Naive thymus-derived CD4-positive, alpha-beta T cell (primary cell): ENCODE data around the gene OR5B12. TPM values are rescaled to one million over a fixed set of nuclear protein-coding genes. Genes with fewer than 3 reads are reported as not detected.

Experiments used
- ATAC-seq: fragments of 150-1000 bp; cut with Tn5 transposase; 2 replicates; pipeline ENCODE4 v1.10.0; 2021; ENCODE audit warnings: mild to moderate bottlenecking, moderate library complexity
- CTCF ChIA-PET: fragments of 350-600 bp; sonication (Branson Sonifier 250); formaldehyde crosslinking; loops from one replicate; lab custom pipeline; 2021; ENCODE audit warnings: antibody characterized with exemption; lab: Charles Lee
- POLR2A ChIA-PET: fragments of 350-600 bp; sonication (Branson Sonifier 250); formaldehyde crosslinking; loops from one replicate; lab custom pipeline; 2021; ENCODE audit warnings: antibody characterized with exemption, inconsistent platforms; lab: Charles Lee
- DNase-seq, 9 donors: peaks; one replicate each; pipeline versions ENCODE4 v3.0.0 to v3.0.0-alpha.2; 2020 to 2022; ENCODE audit warnings: mixed read lengths in 1 of 9
- H3K27ac ChIP-seq: one replicate; pipeline ENCODE4 v1.7.0; 2013; ENCODE audit warnings: mild to moderate bottlenecking, low read depth, low read length, moderate library complexity
- H3K27me3 ChIP-seq, 2 donors: one replicate each; pipeline ENCODE4 v1.7.0; 2013; ENCODE audit warnings: low read length in 2 of 2, mild to moderate bottlenecking in 2 of 2, moderate library complexity in 2 of 2; ENCODE audit not compliant: control insufficient read depth in 2 of 2, insufficient read depth in 2 of 2
- H3K36me3 ChIP-seq, 3 experiments: 1 replicate in 2 of 3; 2 replicates in 1 of 3; pipeline ENCODE4 v1.7.0; 2013; ENCODE audit warnings: low read length in 3 of 3, mild to moderate bottlenecking in 3 of 3, moderate library complexity in 1 of 3; ENCODE audit not compliant: insufficient read depth in 3 of 3, control insufficient read depth in 2 of 3
- H3K4me1 ChIP-seq, 2 donors: one replicate each; pipeline ENCODE4 v1.7.0; 2013; ENCODE audit warnings: low read length in 2 of 2, mild to moderate bottlenecking in 2 of 2, moderate library complexity in 1 of 2; ENCODE audit not compliant: control insufficient read depth in 2 of 2, insufficient read depth in 2 of 2
- H3K4me3 ChIP-seq: 2 replicates; pipeline ENCODE4 v1.7.0; 2013; ENCODE audit warnings: mild to moderate bottlenecking, low read length
- H3K9me3 ChIP-seq, 3 experiments: 1 replicate in 2 of 3; 2 replicates in 1 of 3; pipeline ENCODE4 v1.7.0; 2013; ENCODE audit warnings: low read length in 3 of 3; ENCODE audit not compliant: control insufficient read depth in 2 of 3
- H3K27ac Mint-ChIP-seq, 9 donors: one replicate each; pipeline ENCODE4 v1.8.0; 2020 to 2022; ENCODE audit warnings: mixed read lengths in 9 of 9, mild to moderate bottlenecking in 8 of 9, moderate library complexity in 5 of 9, inconsistent platforms in 2 of 9
- H3K27me3 Mint-ChIP-seq, 5 donors: one replicate each; pipeline ENCODE4 v1.8.0; 2021 to 2022; ENCODE audit warnings: mixed read lengths in 5 of 5, mild to moderate bottlenecking in 1 of 5
- H3K36me3 Mint-ChIP-seq, 5 donors: one replicate each; pipeline ENCODE4 v1.8.0; 2020 to 2022; ENCODE audit warnings: mixed read lengths in 5 of 5, mild to moderate bottlenecking in 3 of 5, inconsistent platforms in 1 of 5
- H3K4me1 Mint-ChIP-seq, 7 donors: one replicate each; pipeline ENCODE4 v1.8.0; 2020 to 2022; ENCODE audit warnings: mixed read lengths in 7 of 7, mild to moderate bottlenecking in 3 of 7, inconsistent platforms in 1 of 7
- H3K4me3 Mint-ChIP-seq, 10 donors: one replicate each; pipeline ENCODE4 v1.8.0; 2020 to 2022; ENCODE audit warnings: mild to moderate bottlenecking in 10 of 10, mixed read lengths in 10 of 10, moderate library complexity in 6 of 10, inconsistent platforms in 2 of 10
- H3K9me3 Mint-ChIP-seq, 11 donors: one replicate each; pipeline ENCODE4 v1.8.0; 2020 to 2022; ENCODE audit warnings: mixed read lengths in 11 of 11, mild to moderate bottlenecking in 4 of 11, inconsistent platforms in 1 of 11, moderate library complexity in 1 of 11
- intact Hi-C, 2 donors: fragments of 100-400 bp; cut with micrococcal nuclease; formaldehyde crosslinking; loops; one replicate each; pipeline ENCODE4 v1.15.1; 2023
- polyA plus RNA-seq, 2 donors: library from polyadenylated mRNA; unstranded; fragments of 300-500 nt; fragmentation: Illumina TruSeq; gene quantifications; one replicate each; pipeline ENCODE4 v1.2.3, GENCODE V29; 2021
- total RNA-seq, 6 experiments: library from RNA in 5 of 6; stranded (reverse) in 5 of 6; gene quantifications; 1 replicate in 5 of 6; 2 replicates in 1 of 6; pipeline ENCODE4 v1.2.3 and lab custom pipeline; 2021 to 2026

OR5B12 gene
- total and polyA plus RNA-seq, 7 experiments from 2014 or later, result 0.30 TPM; not detected in 6

GRCh38 chr11:58390551-58391063, 51.4 kb downstream of the OR5B12 start:
- ChIA-PET POLR2A (no interaction called here), CTCF (no interaction called here)
- ATAC-seq, result no peak
- H3K36me3 Mint-ChIP-seq, result peaks cover 0 to 12% (median 0%) of the 10 kb centered on the region in 5 donors
- no peak overlapping the region for H3K27ac Mint-ChIP-seq
- Histone ChIP-seq H3K4me3 (no peak overlapping the region), H3K27ac (no peak overlapping the region), H3K4me1 (no peaks in the 10 kb centered on the region), H3K27me3 (no peaks in the 10 kb centered on the region), H3K36me3 (no peaks in the 10 kb centered on the region), H3K9me3 (no peaks in the 10 kb centered on the region)
- intact Hi-C loops, result no loop called here
- H3K27me3 Mint-ChIP-seq, result peaks cover 0 to 13% (median 9%) of the 10 kb centered on the region in 5 donors
- peaks cover 0 to 16% (median 3%) of the 10 kb centered on the region in 11 donors for H3K9me3 Mint-ChIP-seq
- no peak for DNase-seq
- H3K4me1 Mint-ChIP-seq, result no peaks in the 10 kb centered on the region
- H3K4me3 Mint-ChIP-seq, result no peak overlapping the region

Other genes with a start within 250 kb of the OR5B12 start
- gene OR1S2, start 238.1 kb downstream of the OR5B12 start, total RNA-seq, result not detected
- gene OR1S2, start 238.1 kb downstream of the OR5B12 start, polyA plus RNA-seq, result not detected
- not detected for gene OR1S1, start 229.5 kb downstream of the OR5B12 start, total RNA-seq
- gene OR1S1, start 229.5 kb downstream of the OR5B12 start, polyA plus RNA-seq, result not detected
- not detected for gene OR10Q1, start 213.3 kb downstream of the OR5B12 start, total RNA-seq
- not detected for gene OR10Q1, start 213.3 kb downstream of the OR5B12 start, polyA plus RNA-seq
- gene OR10W1, start 174.0 kb downstream of the OR5B12 start, total RNA-seq, result not detected
- not detected for gene OR10W1, start 174.0 kb downstream of the OR5B12 start, polyA plus RNA-seq
- not detected for gene OR5B17, start 83.2 kb downstream of the OR5B12 start, total RNA-seq
- gene OR5B17, start 83.2 kb downstream of the OR5B12 start, polyA plus RNA-seq, result not detected
- gene OR5B3, start 35.4 kb downstream of the OR5B12 start, total RNA-seq, result not detected
- not detected for gene OR5B3, start 35.4 kb downstream of the OR5B12 start, polyA plus RNA-seq
- not detected for gene OR5B2, start 14.1 kb downstream of the OR5B12 start, total RNA-seq
- gene OR5B2, start 14.1 kb downstream of the OR5B12 start, polyA plus RNA-seq, result not detected
- gene OR5B21, start 65.9 kb upstream of the OR5B12 start, total RNA-seq, result 1 to 10 TPM in 3 of 5 experiments, not detected in 2; 1.1 to 2.1 (median 1.9) TPM
- not detected for gene OR5B21, start 65.9 kb upstream of the OR5B12 start, polyA plus RNA-seq
- gene LPXN, start 133.6 kb upstream of the OR5B12 start, total RNA-seq, result 100 to 1,000 TPM in 3 of 5 experiments, 10 to 100 TPM in 2; 58.2 to 147 (median 142) TPM
- 100 to 1,000 TPM; 169 to 215 TPM for gene LPXN, start 133.6 kb upstream of the OR5B12 start, polyA plus RNA-seq
- 10 to 100 TPM; 36.9 to 53.8 (median 40.9) TPM for gene ZFP91, start 136.8 kb upstream of the OR5B12 start, total RNA-seq
- gene ZFP91, start 136.8 kb upstream of the OR5B12 start, polyA plus RNA-seq, result 1 to 10 TPM; 6.5 to 7.2 TPM
- gene CNTF, start 180.4 kb upstream of the OR5B12 start, total RNA-seq, result 1 to 10 TPM; 2.9 to 4.9 (median 4.0) TPM
- gene CNTF, start 180.4 kb upstream of the OR5B12 start, polyA plus RNA-seq, result under 1 TPM in 1 of 2 donors, not detected in 1; 0.10 TPM